B cell (primary cell): Measurements from ENCODE around the gene STARD3NL. TPM values are rescaled to one million over a fixed set of nuclear protein-coding genes. Genes with fewer than 3 reads are reported as not detected.

Experiments used
- ATAC-seq: fragments of 200-7000 bp; cut with Tn5 transposase; one replicate; pipeline ENCODE4 v1.10.0; 2021; ENCODE audit warnings: low read depth, mild to moderate bottlenecking, moderate number of reproducible peaks, moderate library complexity
- CTCF ChIA-PET: fragments of 350-600 bp; sonication (Branson Sonifier 250); formaldehyde crosslinking; loops from one replicate; lab custom pipeline; 2021; ENCODE audit warnings: antibody characterized with exemption, inconsistent platforms; lab: Charles Lee
- POLR2A ChIA-PET: fragments of 350-600 bp; sonication (Branson Sonifier 250); formaldehyde crosslinking; loops from one replicate; lab custom pipeline; 2021; ENCODE audit warnings: antibody characterized with exemption; lab: Charles Lee
- DNase-seq: peaks from one replicate; pipeline ENCODE4 v3.0.0; 2013
- H2AFZ ChIP-seq: 2 replicates; pipeline ENCODE4 v1.6.1; 2012; ENCODE audit warnings: mild to moderate bottlenecking, low read depth, low read length; ENCODE audit not compliant: insufficient read depth, poor library complexity, severe bottlenecking
- H3K27ac ChIP-seq, 2 donors: 1 replicate in 1 of 2; 2 replicates in 1 of 2; pipeline ENCODE4 v1.5.1; 2012 to 2013; ENCODE audit warnings: low read length in 2 of 2, mild to moderate bottlenecking in 2 of 2, moderate library complexity in 1 of 2
- H3K27me3 ChIP-seq, 4 experiments: fragments of 200-600 bp in 1 of 4; sonication (generic) in 1 of 4; replicated peaks in 1 of 4; 1 replicate in 2 of 4; 2 replicates in 2 of 4; pipeline versions ENCODE4 v1.6.1 to v1.7.0; 2013 to 2016; ENCODE audit warnings: low read length in 3 of 4, mild to moderate bottlenecking in 2 of 4, mixed read lengths in 1 of 4, moderate library complexity in 1 of 4; ENCODE audit not compliant: insufficient read depth in 4 of 4, control insufficient read depth in 3 of 4; ENCODE audit errors: control extremely low read depth in 1 of 4
- H3K36me3 ChIP-seq, 2 experiments: replicated peaks in 1 of 2; 1 replicate in 1 of 2; 2 replicates in 1 of 2; pipeline versions ENCODE4 v1.6.1 to v1.7.1; 2013; ENCODE audit warnings: low read length in 1 of 2; ENCODE audit not compliant: insufficient read depth in 2 of 2, control insufficient read depth in 1 of 2; ENCODE audit errors: control extremely low read depth in 1 of 2, extremely low read depth in 1 of 2
- H3K4me1 ChIP-seq, 2 donors: fragments of 200-600 bp in 1 of 2; sonication (generic) in 1 of 2; 1 replicate in 1 of 2; 2 replicates in 1 of 2; pipeline versions ENCODE4 v1.5.1 to v1.6.1; 2013 to 2017; ENCODE audit warnings: low read length in 2 of 2; ENCODE audit not compliant: control insufficient read depth in 2 of 2, insufficient read depth in 2 of 2
- H3K4me2 ChIP-seq: replicated peaks from 2 replicates; pipeline ENCODE3; 2012; ENCODE audit warnings: mild to moderate bottlenecking, low read depth, low read length; ENCODE audit not compliant: poor library complexity, severe bottlenecking
- H3K4me3 ChIP-seq, 5 experiments: fragments of 200-600 bp in 1 of 5; sonication (generic) in 1 of 5; 1 replicate in 3 of 5; 2 replicates in 2 of 5; pipeline versions ENCODE4 v1.5.1 to v1.7.0; 2011 to 2016; ENCODE audit warnings: low read length in 4 of 5, mild to moderate bottlenecking in 4 of 5, low read depth in 2 of 5, control low read depth in 1 of 5, moderate library complexity in 1 of 5; ENCODE audit not compliant: insufficient read depth in 1 of 5; ENCODE audit errors: control extremely low read depth in 1 of 5, extremely low read depth in 1 of 5
- H3K79me2 ChIP-seq: fragments of 200-600 bp; sonication (generic); one replicate; pipeline ENCODE4 v1.6.0; 2016; ENCODE audit warnings: low read length; ENCODE audit not compliant: control insufficient read depth, insufficient read depth
- H3K9ac ChIP-seq: fragments of 200-600 bp; sonication (generic); 2 replicates; pipeline ENCODE4 v1.6.1; 2017; ENCODE audit warnings: mild to moderate bottlenecking, low read length, moderate library complexity
- H3K9me3 ChIP-seq, 3 donors: one replicate each; pipeline versions ENCODE4 v1.6.1 to v1.7.1; 2013; ENCODE audit warnings: low read length in 2 of 3; ENCODE audit not compliant: control insufficient read depth in 2 of 3, insufficient read depth in 1 of 3; ENCODE audit errors: control extremely low read depth in 1 of 3
- H4K20me1 ChIP-seq: 2 replicates; pipeline ENCODE4 v1.6.0; 2012; ENCODE audit warnings: mild to moderate bottlenecking, low read length; ENCODE audit not compliant: insufficient read depth, control insufficient read depth, poor library complexity, severe bottlenecking
- H3K27ac Mint-ChIP-seq: one replicate; pipeline ENCODE4 v1.8.0; 2021; ENCODE audit warnings: mixed read lengths
- H3K27me3 Mint-ChIP-seq: one replicate; pipeline ENCODE4 v1.8.0; 2021; ENCODE audit warnings: mixed read lengths
- H3K4me1 Mint-ChIP-seq: one replicate; pipeline ENCODE4 v1.8.0; 2021; ENCODE audit warnings: mixed read lengths
- H3K4me3 Mint-ChIP-seq: one replicate; pipeline ENCODE4 v1.8.0; 2021; ENCODE audit warnings: mixed read lengths
- H3K9me3 Mint-ChIP-seq: one replicate; pipeline ENCODE4 v1.8.0; 2022; ENCODE audit warnings: mixed read lengths; ENCODE audit not compliant: insufficient read depth
- EZH2 ChIP-seq: IDR thresholded peaks from 2 replicates; pipeline ENCODE4 v1.6.1; 2012; ENCODE audit warnings: borderline replicate concordance, low read depth, mild to moderate bottlenecking, moderate library complexity, low read length; ENCODE audit not compliant: insufficient read depth, poor library complexity, severe bottlenecking
- WGBS: methylation state at CpG from one replicate; pipeline ENCODE4 v1.1.5; 2013; ENCODE audit warnings: missing lambda C conversion rate; ENCODE audit not compliant: insufficient coverage; 5-methylcytosine and 5-hydroxymethylcytosine counted together
- intact Hi-C: fragments of 100-400 bp; cut with micrococcal nuclease; formaldehyde crosslinking; loops from one replicate; pipeline ENCODE4 v1.10.0; 2022
- polyA plus RNA-seq: library from polyadenylated mRNA; depleted of rRNA; stranded (reverse); fragments of >200 nt; gene quantifications from 2 replicates; pipeline ENCODE4 v1.2.3, GENCODE V29; 2012
- total RNA-seq, 2 donors: library from RNA; stranded (reverse); fragments of 120-200 nt in 1 of 2; gene quantifications; 1 replicate in 1 of 2; 2 replicates in 1 of 2; pipeline versions ENCODE4 v1.2.3 to v1.2.4, GENCODE V29; 2013 to 2022
- TF ChIP-seq, protein P1 (sequence below): fragments of 200-600 bp; IDR thresholded peaks from one replicate; pipeline ENCODE4 v1.8.0; 2022; ENCODE audit warnings: antibody characterized with exemption, mild to moderate bottlenecking

Gene STARD3NL
- total and polyA plus RNA-seq, 2 donors (not counting 1 experiment from before 2014, with no cell fraction given), result 13.4 to 24.5 TPM

- Histone ChIP-seq H3K27me3 (no peaks in the 10 kb centered on the region), H3K4me1 (peaks cover 2 to 5% of the 10 kb centered on the region in 2 donors), H4K20me1 (no peaks in the 10 kb centered on the region), H3K9ac (no peak overlapping the region), H2AFZ (no peak overlapping the region), H3K9me3 (no peaks in the 10 kb centered on the region), H3K4me2 (no peak overlapping the region), H3K4me3 (no peak overlapping the region), H3K36me3 (peaks cover 1 to 37% of the 10 kb centered on the region in 2 experiments), H3K79me2 (no peaks in the 10 kb centered on the region), H3K27ac (no peak overlapping the region)
- POLR2A ChIA-PET, result no interaction called here
- no peaks in the 10 kb centered on the region for H3K27me3 Mint-ChIP-seq
- TF ChIP-seq EZH2, result no peak
- TF ChIP-seq, protein P1, sequence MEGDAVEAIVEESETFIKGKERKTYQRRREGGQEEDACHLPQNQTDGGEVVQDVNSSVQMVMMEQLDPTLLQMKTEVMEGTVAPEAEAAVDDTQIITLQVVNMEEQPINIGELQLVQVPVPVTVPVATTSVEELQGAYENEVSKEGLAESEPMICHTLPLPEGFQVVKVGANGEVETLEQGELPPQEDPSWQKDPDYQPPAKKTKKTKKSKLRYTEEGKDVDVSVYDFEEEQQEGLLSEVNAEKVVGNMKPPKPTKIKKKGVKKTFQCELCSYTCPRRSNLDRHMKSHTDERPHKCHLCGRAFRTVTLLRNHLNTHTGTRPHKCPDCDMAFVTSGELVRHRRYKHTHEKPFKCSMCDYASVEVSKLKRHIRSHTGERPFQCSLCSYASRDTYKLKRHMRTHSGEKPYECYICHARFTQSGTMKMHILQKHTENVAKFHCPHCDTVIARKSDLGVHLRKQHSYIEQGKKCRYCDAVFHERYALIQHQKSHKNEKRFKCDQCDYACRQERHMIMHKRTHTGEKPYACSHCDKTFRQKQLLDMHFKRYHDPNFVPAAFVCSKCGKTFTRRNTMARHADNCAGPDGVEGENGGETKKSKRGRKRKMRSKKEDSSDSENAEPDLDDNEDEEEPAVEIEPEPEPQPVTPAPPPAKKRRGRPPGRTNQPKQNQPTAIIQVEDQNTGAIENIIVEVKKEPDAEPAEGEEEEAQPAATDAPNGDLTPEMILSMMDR, result no peak
- no peak overlapping the region for H3K27ac Mint-ChIP-seq
- intact Hi-C loops, result no loop called here
- DNase-seq, result no peak
- no peak overlapping the region for H3K4me3 Mint-ChIP-seq
- no peak for ATAC-seq
- no peaks in the 10 kb centered on the region for H3K9me3 Mint-ChIP-seq
- CTCF ChIA-PET, result interaction anchor here (0.8 to 7.4 kb wide), 7 partner anchors 8 to 117 kb away, joined by 3 to 162 read pairs (median 10); no protein-coding TSS in a partner anchor
- H3K4me1 Mint-ChIP-seq, result peaks cover 7% of the 10 kb centered on the region
- no CpG with 5 or more reads among the region's 3 CpGs for WGBS
Measured at GRCh38 chr7:38220452-38220851, 42.4 kb downstream of the STARD3NL start.

- DNase-seq (peak; percentile 72), ATAC-seq (peak; percentile 74)
- TF ChIP-seq EZH2, result no peak
- TF ChIP-seq, protein P1, result peak; percentile 96
- Histone ChIP-seq H2AFZ (no peak overlapping the region), H3K27me3 (no peaks in the 10 kb centered on the region), H3K36me3 (peaks cover 1 to 35% of the 10 kb centered on the region in 2 experiments), H3K9ac (no peak overlapping the region), H3K79me2 (no peaks in the 10 kb centered on the region), H3K4me1 (no peaks in the 10 kb centered on the region), H3K27ac (no peak overlapping the region), H3K4me2 (no peak overlapping the region), H3K4me3 (no peak overlapping the region), H3K9me3 (no peaks in the 10 kb centered on the region), H4K20me1 (no peaks in the 10 kb centered on the region)
- Mint-ChIP-seq H3K27ac (no peak overlapping the region), H3K4me3 (no peak overlapping the region), H3K9me3 (no peaks in the 10 kb centered on the region), H3K4me1 (peaks cover 2% of the 10 kb centered on the region), H3K27me3 (no peaks in the 10 kb centered on the region)
- intact Hi-C loops, result loop anchor here (1.0 to 2.0 kb wide), 3 partner anchors 44 to 305 kb away; partner anchors contain the start of gene STARD3NL
- WGBS, result no CpG with 5 or more reads among the region's 5 CpGs
- ChIA-PET POLR2A (no interaction called here), CTCF (interaction anchor here (0.7 to 7.4 kb wide), 30 partner anchors 9 to 199 kb away, joined by 3 to 162 read pairs (median 4); no protein-coding TSS in a partner anchor)
Measured at GRCh38 chr7:38222481-38223096, 44.5 kb downstream of the STARD3NL start.
